Bronchial epithelial cell (primary cell): ENCODE results near the gene KLB. TPM values are rescaled to one million over a fixed set of nuclear protein-coding genes. Genes with fewer than 3 reads are reported as not detected.

Source experiments
- DNase-seq: peaks from one replicate; pipeline ENCODE4 v3.0.0-alpha.2; 2010; ENCODE audit warnings: low read depth
- FAIRE-seq: peaks from 2 replicates; lab custom pipeline; 2011; peaks lifted over from hg19 to GRCh38; lab: Jason Lieb, UNC
- H3K27me3 ChIP-seq: 2 replicates; pipeline ENCODE4 v1.5.1; 2011; ENCODE audit warnings: low read length; ENCODE audit not compliant: control insufficient read depth, insufficient read depth
- H3K36me3 ChIP-seq: 2 replicates; pipeline ENCODE4 v1.5.1; 2011; ENCODE audit warnings: low read length; ENCODE audit not compliant: control insufficient read depth, insufficient read depth
- H3K4me3 ChIP-seq: 2 replicates; pipeline ENCODE4 v1.5.1; 2011; ENCODE audit warnings: mild to moderate bottlenecking, low read depth, low read length, control low read depth
- CTCF ChIP-seq: IDR thresholded peaks from 2 replicates; pipeline ENCODE4 v1.5.1; 2011; ENCODE audit warnings: mild to moderate bottlenecking, moderate library complexity, low read length, control low read depth, inconsistent platforms; ENCODE audit not compliant: insufficient read depth, severe bottlenecking
- total RNA-seq: library from RNA; depleted of rRNA; stranded (reverse); fragments of >200 nt; gene quantifications from 2 replicates; pipeline ENCODE4 v1.2.1, GENCODE V29; 2014

Gene KLB
- total RNA-seq, 1 donor from 2014 or later = under 0.01 TPM

- TF ChIP-seq CTCF = no peak
- peaks cover 4% of the 10 kb centered on the region for H3K36me3 ChIP-seq
- no peak overlapping the region for H3K4me3 ChIP-seq
- H3K27me3 ChIP-seq = no peaks in the 10 kb centered on the region
- no peak for DNase-seq
- FAIRE-seq = no peak
Measured at GRCh38 chr4:39498727-39499020, 91.9 kb downstream of the KLB start.

Other genes with a start within 250 kb of the KLB start
- 14.5 and 20.8 TPM in 2 replicates for gene WDR19, start 224.4 kb upstream of the KLB start, total RNA-seq
- gene RFC1, start 40.6 kb upstream of the KLB start, total RNA-seq = 48.2 and 112 TPM in 2 replicates
- 3,557 and 6,069 TPM in 2 replicates for gene RPL9, start 52.0 kb downstream of the KLB start, total RNA-seq
- gene LIAS, start 52.1 kb downstream of the KLB start, total RNA-seq = 11.5 and 14.0 TPM in 2 replicates
- 43.1 and 65.0 TPM in 2 replicates for gene UGDH, start 120.5 kb downstream of the KLB start, total RNA-seq
- gene SMIM14, start 231.9 kb downstream of the KLB start, total RNA-seq = 21.1 and 26.1 TPM in 2 replicates